Fibroblast of skin of scalp (primary cell): ENCODE measurements around the gene ELP5.

Source experiments
- DNase-seq: peaks from one replicate; pipeline ENCODE4 v3.0.0-alpha.2; 2013

The ELP5 gene

DNA sequence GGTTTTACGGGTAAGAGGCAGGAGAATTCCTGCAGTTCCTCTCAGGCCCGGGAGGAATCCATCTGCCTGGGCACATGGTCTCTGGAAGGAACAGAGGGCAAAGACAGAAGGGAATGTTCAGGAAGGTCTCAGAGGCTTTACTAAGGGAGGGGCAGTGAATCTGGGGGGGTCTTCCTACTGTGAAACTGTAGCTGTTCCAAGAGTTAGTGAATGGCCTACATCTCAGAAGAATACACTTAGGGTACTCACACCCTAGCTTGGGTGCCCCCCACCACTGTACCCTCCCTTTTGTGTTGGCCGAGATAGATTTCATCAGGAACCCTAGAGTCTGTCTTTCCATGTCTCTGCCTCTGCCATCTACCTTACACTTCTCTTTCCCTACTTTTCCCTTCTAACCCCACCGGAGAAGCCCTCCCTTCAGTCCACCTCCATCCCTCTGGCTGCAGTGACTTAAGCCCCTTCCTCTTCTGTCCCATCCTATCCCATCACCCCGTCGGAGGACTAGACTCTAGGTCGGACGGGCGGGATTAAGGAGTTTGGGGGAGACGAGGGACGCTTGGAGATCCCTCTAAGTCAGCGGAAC lies 32.7 kb upstream of the ELP5 start:
- no peak for DNase-seq

DNA sequence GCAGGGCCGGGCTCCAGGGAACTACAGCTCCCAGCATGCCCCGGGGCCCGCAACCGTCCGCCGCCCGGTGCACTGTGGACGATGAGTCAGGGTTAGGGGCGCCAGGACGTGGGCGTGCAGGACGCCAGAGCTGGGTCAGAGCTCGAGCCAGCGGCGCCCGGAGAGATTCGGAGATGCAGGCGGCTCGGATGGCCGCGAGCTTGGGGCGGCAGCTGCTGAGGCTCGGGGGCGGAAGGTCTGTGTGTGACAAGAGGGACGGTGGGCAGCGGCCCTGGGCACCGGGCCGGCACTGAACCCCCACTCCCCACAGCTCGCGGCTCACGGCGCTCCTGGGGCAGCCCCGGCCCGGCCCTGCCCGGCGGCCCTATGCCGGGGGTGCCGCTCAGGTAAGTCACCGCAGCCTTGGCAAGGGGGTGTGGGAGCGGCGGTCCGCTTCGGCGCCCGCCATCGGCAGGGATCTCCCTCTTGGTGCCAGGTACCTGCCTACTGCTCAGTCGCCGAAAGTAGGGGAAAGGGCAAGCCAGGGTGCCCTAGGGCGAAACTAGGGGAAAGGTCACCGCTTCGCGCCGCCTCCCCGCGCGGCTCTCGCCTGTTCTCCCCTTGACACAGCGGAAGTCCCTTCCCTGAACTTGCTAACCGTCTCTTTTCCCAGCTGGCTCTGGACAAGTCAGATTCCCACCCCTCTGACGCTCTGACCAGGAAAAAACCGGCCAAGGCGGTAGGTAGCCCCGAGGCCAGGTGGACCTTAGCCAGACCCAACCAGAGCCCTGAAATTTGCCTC lies 32.0 kb upstream of the ELP5 start, which contains the start of the genes ACADVL and DLG4:
TSS of gene ACADVL (plus strand) at position 127 of the 781 bp plus-strand sequence. CDS start at position 174, 47 bp downstream.
TSS of gene DLG4 (minus strand) at position 25 of the 781 bp plus-strand sequence.
- DNase-seq, result peak; percentile 86

DNA sequence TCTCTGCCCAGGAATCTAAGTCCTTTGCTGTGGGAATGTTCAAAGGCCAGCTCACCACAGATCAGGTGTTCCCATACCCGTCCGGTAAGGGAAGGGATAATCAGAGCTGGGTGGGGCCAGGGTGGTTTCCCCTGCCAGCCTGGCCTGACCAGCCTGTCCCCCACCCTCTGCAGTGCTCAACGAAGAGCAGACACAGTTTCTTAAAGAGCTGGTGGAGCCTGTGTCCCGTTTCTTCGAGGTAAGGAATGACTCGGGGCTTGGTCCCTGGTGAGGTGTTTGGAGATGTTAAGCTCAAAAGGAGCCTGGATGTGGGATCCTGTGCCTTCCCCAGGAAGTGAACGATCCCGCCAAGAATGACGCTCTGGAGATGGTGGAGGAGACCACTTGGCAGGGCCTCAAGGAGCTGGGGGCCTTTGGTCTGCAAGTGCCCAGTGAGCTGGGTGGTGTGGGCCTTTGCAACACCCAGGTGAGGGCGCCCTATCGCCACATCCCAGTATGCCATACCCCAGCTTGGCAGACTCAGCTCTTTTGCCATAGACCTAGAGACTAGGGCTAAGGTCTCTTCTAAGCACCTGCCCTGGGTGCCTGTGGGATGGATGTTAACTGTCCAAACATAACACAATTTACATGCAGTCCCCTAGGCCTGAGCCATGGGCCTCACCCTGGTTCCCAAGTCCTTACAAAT lies 31.3 kb upstream of the ELP5 start:
- DNase-seq, result peak; percentile 55

DNA sequence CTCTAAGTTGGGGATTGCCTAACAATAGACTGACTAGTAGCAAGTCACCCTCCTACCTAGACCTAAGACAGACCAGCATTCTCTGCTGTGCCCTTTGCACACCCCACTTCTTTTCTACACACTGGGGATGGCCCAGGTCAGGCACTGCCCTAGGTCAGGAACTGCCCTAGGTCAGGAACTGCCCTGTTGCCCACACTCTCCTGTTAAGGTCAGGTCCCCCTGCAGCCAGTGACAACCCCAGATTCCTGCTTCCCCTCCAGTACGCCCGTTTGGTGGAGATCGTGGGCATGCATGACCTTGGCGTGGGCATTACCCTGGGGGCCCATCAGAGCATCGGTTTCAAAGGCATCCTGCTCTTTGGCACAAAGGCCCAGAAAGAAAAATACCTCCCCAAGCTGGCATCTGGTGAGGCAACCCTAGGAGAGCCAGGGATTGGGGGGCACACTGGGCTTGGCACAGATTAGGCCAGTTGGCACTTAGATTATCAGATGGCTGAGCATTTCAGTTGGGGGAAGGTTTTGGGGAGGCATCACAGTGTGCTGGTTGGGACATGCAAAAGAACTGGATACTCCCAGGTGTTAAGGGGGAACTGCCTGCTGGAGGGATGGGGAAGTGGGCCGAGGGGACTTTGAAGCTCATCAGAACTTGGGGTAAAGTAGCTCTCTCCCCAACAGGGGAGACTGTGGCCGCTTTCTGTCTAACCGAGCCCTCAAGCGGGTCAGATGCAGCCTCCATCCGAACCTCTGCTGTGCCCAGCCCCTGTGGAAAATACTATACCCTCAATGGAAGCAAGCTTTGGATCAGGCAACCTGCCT lies 30.5 kb upstream of the ELP5 start:
- DNase-seq, result no peak

DNA sequence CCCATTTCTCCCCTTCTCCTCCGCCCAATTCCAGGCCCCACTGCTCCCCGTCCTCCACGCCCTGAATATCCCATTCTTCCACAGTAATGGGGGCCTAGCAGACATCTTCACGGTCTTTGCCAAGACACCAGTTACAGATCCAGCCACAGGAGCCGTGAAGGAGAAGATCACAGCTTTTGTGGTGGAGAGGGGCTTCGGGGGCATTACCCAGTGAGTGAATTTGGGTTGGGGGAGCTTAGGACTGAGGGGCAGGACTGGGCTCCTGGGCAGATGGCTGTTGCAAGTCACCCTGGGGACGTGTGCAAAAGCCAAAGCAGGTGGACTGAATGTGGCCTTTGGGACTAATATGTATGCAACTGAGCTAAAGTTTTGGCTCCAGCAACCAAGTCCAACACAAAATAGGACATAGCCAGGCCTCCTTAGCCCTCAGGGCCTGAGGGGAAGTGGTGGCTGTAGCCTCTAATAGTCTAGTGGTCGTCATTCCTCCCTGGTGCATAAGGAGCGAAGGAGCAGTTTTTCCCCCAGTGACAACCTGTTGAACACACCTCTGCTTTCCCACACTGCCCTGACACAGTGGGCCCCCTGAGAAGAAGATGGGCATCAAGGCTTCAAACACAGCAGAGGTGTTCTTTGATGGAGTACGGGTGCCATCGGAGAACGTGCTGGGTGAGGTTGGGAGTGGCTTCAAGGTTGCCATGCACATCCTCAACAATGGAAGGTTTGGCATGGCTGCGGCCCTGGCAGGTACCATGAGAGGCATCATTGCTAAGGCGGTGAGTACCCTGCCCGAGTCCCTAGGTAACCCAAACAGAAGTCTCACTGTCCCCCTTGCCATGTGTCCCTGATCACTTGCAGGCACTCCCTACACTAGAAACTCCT lies 29.7 kb upstream of the ELP5 start:
- DNase-seq, result no peak

DNA sequence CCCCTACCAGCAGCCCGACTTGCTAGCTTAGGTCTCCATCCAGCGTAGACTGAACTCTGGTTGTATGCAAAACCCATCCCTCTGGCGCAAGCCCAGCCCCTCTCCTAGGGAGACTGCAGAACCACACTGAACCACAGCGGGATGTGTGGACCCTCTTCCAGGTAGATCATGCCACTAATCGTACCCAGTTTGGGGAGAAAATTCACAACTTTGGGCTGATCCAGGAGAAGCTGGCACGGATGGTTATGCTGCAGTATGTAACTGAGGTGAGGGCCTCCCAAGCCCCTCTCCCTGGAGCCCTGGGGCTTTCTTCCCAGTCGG lies 29.1 kb upstream of the ELP5 start:
- no peak for DNase-seq

DNA sequence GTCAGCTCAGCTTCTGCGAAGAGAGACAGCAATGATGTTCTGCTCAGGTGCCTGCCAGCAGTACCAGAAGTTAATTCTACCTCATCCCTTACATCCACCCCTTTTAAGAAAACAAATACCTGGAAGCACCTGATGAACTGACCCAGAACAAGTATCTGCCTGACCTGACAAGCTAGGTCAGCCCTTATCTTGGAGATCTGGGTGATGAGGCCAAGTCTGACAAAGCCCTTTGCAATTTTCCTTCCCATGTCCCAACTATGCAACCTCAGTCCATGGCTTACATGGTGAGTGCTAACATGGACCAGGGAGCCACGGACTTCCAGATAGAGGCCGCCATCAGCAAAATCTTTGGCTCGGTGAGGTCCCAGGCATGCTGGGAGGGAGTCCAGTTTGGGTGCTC lies 28.6 kb upstream of the ELP5 start:
- DNase-seq, result no peak

DNA sequence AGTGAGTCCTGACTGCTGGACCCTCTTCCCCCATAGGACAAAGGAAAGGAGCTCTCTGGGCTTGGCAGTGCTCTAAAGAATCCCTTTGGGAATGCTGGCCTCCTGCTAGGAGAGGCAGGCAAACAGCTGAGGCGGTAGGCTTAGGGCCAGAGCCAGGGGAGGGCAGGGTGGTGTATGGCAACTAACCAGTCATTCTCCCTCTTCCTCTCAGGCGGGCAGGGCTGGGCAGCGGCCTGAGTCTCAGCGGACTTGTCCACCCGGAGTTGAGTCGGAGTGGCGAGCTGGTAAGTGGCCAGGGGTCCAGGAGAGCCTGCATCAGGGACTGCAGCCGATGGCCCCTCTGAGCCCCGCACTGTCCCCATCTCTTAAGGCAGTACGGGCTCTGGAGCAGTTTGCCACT lies 27.9 kb upstream of the ELP5 start:
- no peak for DNase-seq

DNA sequence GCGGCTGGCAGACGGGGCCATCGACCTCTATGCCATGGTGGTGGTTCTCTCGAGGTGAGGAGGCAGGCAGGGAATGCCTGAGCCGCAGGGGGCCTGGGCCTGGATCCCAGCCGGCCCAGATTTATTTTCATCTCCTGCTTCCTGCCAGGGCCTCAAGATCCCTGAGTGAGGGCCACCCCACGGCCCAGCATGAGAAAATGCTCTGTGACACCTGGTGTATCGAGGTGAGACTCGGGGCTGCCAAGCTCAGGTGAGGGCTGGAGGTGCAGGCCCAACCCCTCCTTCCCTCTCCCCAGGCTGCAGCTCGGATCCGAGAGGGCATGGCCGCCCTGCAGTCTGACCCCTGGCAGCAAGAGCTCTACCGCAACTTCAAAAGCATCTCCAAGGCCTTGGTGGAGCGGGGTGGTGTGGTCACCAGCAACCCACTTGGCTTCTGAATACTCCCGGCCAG lies 27.3 kb upstream of the ELP5 start:
- DNase-seq, result no peak

DNA sequence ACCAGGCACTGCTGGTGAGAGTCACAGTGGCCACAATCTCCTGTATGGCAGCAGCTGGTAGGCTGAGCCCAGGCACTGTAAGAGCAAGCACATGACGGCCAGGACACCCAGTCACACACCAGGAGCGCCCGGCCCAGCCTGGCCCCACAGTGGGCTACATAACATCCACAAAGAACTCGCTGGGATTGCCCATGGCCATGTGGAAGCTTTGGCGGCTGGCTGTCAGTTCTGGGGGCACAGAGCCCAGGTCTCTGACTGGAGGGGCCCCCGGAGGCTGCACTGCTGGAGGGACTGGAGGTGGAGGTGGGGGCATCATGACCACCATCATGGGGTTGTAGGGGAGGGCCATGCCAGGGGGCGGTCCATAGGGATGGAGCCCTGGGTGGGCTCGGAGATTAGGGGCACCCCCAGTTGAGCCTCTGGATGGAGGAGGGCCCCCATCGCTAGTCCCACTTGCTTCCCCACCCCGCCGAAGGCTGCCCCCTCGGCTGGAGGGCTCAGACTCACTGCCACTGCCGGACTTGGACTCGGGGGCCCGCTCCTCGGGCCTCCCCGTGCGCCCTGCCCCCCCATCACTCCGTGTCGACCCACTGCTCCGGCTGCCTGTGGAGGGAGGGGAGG lies 26.2 kb upstream of the ELP5 start:
- DNase-seq, result no peak

DNA sequence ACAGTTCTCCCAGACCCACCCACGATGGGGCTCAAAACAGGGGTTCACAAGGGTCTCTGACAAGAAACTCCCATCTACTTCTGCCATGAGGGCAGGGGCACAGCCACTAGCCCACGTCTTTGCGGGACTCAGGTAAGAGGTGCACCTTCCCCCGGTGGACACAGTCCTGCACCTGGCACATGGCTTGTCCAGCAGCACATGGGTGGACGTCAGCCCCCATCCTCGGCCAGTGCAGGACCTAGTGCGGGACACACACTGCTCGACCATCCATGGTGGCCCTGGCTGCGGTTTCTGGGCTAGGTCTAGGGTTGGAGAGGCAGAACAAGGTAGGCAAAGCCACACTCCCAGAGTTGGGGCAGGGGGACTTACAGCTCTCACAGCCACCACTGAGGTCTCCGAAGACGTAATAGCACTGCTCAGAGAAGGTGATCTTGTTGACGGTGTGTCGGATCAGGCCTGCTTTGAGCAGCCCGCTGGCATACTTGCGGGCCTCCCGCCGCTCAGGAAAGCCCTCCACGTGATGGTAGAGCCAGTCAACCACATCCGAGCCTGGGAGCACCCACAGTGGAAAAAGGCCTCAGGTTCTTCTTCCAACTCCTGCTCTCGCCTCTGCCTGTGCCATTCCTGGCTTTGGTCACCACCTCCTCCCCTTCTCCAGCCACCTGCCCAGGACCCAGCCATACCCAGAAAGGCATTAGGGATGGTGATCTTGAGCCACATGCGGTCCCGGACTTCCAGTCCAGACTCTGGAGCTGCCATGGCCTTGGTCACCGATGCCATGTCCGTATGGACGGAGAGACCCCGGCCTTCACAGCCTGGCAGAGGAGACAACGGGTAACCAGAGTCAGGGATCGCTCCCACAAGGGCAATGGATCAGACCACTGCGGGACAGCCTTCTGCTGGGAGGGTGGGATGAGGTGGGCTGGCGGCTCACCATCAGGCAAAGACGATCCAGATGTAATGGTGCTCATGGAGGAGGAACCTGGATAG lies 25.0 kb upstream of the ELP5 start:
- no peak for DNase-seq

DNA sequence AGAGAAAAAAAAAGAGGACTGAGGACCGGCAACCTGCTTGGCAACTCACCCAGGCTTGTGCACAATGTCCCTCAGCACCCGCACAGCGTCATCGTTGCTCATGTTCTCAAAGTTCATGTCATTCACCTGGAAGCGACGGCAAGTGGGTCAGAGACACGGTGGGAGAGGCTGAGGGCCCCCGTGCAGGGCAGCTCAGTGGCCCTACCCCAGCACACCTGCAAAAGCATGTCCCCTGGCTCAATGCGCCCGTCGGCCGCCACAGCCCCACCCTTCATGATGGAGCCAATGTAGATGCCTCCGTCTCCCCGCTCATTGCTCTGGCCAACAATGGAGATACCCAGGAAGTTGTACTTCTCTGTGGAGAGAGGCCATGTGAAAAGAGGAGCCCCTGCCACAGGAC lies 23.1 kb upstream of the ELP5 start:
- DNase-seq, result no peak

DNA sequence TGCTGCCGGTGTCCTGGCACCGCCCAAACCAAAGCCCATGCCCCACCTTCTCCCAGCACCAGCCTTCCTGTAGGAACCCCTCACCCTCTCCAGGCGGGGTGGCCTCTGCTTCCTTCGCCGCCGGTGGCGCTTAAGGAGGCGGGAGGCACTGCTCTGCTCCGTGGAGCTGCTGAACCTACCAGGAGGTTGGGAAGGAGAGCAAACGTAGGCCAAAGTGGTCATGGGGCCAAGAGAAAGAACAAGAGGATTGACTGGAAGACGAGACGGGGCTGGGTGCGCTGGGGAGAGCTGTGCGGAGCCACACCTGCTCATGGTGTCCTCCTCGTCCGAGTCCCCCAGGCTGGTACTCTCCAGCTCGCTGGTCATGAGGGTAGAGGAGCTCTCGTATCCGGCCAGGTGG lies 22.5 kb upstream of the ELP5 start:
- no peak for DNase-seq

DNA sequence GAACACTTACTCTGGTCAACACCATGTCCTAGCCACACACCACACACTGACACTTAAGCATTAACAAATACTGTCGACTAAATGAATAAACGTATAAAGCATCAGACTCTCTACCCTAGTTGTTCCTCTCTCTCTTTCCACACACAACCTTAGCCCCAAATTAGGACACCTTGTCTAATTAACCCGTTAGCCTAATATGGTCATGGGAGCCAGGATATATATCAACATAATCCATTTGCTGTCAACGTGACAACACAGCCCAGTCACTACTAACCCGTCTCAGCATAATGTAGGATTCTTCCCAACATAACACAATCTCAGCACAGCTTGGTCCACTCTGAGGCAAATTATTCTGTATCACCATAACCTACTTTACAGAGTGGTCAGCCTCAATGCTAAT lies 19.9 kb upstream of the ELP5 start:
- DNase-seq, result no peak

DNA sequence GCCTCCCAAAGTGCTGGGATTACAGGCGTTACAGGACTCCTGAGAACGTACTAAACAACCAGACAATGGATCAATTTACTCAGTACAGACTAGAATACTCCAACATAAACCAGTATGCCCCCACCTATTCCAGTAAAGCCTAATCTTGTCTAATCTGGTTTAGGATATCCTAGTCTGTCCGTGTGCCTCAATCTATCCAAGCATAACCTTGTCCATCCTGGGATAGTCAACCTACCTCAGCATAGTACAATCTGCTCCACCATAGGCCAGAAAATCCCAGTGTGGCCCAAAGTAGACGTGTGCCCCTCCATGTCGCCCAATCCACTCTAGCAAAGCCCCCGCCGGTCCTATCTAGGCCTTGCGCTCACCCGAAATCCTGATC lies 18.3 kb upstream of the ELP5 start:
- DNase-seq, result no peak

DNA sequence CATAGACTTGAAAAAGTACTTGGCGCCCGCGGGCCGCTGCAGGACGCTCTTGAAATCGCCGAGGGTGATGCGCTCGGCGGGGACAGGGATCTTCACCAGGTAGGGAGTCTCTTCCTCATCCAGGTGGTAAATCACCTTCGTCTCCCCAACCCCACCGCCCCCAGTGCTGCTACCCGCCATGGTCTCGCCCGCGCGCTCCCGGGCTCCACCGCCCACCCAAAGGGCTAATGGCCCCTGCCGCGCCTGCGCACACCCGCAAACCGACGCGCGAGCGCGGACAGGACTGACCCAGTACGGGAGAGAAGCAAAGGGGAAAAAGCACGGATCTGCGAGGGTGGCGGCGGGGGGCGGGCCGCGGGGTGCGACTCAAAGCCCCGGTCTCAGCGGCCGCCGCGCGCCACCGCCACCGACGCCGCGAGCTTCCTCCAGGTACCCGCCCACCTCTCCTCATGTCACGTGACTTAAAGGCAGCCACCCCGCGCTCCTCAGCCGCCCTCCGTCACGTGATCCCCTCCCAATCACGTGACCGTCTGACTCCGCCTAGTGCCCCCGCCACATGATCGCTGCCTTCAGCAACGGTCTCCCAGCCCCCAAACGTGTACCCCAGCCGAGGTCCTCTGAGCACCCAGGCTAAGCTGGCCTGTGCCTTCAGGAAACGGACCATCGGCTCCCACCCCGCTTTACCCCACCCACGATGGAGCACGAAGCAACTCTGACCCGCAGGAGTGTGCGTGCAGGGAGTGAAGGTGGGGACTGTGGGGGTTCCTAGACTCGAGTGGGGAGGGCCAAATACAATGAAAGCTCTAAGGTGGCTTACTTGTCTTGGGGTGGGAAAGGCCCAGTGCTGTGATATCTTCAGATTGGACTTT lies 17.7 kb upstream of the ELP5 start, which contains the start of gene DVL2:
TSS of gene DVL2 (minus strand) at position 435 of the 869 bp plus-strand sequence. CDS start at position 180, 255 bp downstream.
- peak; percentile 96 for DNase-seq

DNA sequence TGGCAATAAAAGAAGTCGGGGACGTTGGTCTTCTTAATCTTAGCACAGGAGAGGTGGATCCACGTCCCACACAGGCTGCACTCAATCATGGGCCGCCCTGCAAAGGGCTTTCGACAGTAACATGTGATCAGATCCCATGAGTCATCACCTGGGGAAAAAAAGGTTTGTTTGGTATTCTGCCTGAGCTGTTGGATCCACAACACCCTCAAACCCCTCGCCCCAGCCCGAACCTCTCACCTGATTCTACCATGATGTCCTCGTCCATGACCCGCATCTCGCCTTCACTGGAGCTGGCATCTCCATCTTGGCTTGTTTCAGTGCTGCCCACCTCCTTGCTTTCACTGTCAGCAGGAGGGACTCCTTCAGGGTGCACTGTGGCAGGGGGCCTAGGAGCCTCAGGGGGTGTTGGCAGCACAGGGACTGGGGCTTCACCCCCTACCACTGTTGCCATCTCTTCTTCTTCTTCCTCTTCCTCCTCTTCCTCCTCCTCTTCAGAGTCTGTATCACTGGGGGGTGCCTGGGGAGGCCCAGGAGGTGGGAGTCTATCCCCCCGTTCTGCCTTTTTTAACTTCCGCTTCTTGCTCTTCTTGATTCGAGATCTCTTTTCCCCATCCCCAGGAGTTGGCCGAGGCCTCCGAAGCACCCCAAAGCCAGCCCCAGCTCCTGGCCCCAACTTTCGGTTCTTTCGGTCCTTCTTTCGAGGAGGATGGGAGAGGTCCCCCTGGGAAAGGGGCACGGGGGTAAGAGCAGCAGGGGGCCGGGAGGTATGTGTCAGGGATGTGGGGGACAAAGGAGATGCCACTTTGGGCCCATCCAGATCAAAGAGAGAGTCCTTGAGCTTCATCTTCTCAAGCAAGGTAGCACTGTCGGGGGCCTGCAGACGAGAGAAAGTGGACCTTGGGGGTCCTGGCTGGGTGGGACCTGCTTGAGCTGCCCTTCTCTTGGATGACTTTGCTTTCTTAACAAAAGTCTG lies 16.0 kb upstream of the ELP5 start:
- no peak for DNase-seq

DNA sequence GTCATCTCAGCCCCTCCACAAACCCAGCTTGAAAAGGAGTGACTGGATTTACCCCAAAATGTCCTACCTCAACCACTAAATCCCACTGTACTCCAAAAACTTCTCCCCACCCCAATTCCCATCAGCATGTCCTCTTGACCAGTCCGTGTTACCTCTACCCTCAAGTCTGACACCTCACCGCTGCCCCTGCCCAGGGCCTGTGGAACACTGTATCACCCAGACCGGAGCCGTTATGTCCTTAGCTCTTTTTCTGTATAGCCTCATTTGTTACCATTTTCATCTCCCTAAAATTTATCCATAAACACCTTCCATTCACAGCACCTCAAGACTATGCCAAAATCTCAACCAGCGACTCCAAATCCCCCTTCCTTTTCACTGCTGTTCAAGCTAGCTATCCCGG lies 15.2 kb upstream of the ELP5 start:
- no peak for DNase-seq
